ENCODE results near the gene C10orf62.
"Not testable (repeated sequence)": the region's sequence is repeated elsewhere in the genome, so short reads cannot be mapped to it uniquely, and the experiment has no call there.

Gene C10orf62

DNA sequence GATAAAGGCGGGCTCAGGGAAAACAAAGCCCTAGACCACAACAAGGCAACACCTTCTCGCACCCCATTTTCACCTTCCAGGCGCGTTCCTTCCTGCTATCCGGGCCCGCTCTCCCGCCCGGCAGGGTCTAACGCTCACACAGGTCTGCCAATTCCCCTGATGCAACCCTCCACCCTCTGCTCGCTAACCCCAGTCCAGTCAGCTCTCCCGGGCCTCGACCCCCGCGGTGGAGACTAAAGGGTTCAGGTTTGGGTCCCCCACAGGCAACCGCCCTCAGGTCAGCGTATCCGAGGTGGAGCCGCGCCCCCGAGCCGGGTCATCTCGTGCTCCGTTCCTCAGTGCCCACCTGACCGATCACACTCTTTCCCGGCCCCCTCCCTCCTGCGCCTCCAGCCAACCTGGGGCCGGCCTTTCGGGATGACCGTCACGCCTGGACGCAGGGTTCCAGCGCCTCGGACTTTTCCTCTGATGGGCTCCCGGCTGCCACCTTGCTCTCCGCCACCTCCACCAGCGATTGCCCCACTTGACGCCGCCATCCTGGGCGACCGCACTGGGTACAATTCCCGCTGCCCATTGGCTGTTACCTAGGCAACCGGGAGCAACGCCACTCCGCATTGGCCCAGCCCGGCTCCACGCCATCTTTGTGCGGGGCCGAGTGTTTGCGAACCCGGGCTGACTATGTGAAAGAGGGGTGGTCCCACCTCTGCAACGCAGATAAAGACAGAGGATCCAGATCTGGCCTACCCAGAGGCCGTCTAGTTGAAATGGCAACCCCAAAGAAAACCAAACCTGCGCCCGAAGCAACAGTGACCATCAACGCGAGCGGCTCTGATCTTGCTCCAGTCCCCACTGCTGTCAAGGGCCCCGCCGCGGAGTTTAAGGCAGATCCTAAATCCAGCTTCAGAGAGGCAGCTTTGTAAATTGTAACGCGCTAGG lies 43.7 kb downstream of the C10orf62 start, which contains the start of gene MORN4:
Gene MORN4, minus strand, starts transcription at position 552 of the 936 bp plus-strand sequence. CDS start 13,847 bp downstream, outside the sequence.
- peak; percentile 85 for DNase-seq

DNA sequence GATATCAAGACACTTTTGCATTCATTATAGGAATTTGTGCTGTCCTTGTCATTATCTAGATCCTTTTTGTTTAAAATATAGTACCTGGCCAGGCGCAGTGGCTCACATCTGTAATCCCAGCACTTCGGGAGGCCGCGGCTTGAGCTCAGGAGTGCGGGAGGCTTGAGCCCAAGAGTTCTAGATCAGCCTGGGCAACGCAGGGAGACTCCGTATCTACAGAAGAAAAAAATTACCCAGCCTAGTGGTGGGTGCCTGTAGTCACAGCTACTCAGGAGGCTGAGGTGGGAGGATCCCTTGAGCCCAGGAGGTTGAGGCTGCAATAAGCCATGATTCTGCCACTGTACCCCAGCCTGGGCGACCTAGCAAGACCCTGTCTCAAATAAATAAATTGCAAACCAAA lies 44.4 kb downstream of the C10orf62 start:
- DNase-seq, result no peak

DNA sequence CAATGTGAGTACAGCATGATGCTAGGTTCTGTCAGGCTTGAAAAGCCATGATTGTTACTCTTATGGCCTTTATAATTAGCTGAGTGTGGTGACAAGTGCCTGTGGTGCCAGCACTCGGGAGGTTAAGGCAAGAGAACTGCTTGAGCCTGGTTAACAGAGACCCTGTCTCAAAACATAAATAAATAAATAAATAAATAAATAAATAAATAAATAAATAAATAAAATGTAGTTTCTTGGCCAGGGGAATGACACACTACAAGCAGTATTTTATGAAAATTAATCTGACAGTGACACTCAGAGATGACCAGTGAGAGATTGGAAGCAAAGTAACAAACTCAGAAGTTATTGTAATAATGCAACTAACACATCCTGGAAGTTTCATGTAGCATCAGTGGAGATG lies 46.1 kb downstream of the C10orf62 start:
- DNase-seq, result no peak

DNA sequence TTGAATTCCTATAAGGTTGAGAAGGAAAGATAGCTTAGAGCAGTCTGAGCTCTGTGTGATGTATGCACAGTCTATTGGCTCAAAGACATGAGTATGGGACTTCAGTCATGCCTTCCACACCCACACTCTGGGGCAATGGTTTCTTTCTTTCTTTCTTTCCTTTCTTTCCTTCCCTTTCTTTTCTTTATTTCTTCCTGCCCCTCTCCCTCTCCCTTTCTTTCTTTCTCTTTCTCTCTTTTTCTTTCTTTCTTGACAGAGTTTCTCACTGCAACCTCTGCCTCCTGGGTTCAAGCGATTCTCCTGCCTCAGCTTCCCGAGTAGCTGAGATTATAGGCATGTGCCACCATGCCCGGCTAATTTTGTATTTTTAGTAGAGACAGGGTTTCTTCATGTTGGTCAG lies 49.6 kb downstream of the C10orf62 start:
- not testable (repeated sequence) for DNase-seq

DNA sequence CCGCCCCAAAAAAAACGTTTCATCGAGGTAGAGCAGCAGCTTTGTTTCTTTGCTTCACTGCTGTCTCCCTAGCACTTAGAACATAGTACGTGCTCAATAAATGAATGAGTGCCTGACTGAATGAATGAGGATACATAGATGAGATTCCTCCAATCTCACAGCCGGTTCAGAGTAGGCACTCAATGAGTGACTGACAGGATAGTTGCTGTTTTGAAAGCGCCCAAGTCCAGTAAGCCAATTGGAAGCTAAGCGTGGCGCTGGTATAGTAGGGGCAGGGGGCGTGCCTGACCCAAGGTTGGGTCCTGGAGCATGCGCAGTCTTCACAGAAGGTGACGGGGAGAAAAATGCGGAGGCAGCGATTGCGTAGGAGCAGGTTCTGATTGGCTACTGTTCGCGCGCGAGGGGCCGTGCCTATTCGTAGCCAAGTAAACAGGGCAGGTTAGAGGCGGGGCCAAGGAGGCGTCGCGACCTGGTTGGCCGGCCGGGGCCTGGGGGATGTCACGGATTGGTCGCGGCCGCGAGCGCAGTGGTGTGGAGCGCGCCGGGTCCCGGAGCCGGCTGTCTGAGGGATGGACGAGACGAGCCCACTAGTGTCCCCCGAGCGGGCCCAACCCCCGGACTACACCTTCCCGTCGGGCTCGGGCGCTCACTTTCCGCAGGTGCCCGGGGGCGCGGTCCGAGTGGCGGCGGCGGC lies 50.8 kb downstream of the C10orf62 start, which contains the start of gene PI4K2A:
Gene PI4K2A, plus strand, starts transcription at position 498 of the 694 bp plus-strand sequence. Its CDS starts 72 bp downstream, at position 570.
- peak; percentile 92 for DNase-seq
